ENCODE measurements around the gene PER1.
"Not testable (repeated sequence)": the region's sequence is repeated elsewhere in the genome, so short reads cannot be mapped to it uniquely, and the experiment has no call there.

Gene PER1

DNA sequence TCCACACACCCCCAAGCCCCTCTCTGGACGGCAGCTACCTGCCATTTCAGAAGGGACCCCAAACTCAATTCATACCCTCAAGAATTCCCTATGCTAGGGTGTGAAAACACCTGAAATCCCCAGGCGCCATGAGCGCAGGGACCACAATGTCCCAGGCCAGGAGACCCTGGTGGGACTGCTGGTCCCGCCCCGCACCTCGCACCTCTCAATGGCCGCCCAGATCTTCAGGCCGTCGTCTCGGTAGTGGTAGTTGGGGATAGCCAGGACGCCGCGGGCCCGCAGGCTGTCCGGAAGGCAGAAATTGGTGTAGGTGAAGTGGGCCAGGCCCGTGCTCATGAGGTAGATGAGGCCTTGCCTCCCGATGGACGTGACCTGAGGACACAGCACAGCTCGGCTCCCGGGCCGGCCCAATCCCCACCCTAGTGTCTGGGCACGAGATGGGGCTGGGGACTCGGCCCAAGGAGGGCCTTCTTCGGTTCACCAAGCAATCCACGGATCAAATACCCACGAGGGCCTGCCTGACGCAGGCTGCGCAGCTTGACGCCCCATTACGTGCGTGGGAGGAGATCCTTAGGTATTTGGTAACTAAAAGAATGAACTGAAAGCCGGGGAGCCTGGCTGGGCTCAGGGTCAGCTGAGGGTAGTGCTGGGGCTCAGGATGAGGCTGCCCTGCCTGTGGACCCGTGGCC is 43.1 kb downstream of the PER1 start:
- H3K4me3 ChIP-seq (ENCODE audit: insufficient read depth, low read length, poor library complexity, severe bottlenecking), result no peak overlapping the region
- no peak overlapping the region for H3K4me2 ChIP-seq (ENCODE audit: low read depth, low read length, poor library complexity, severe bottlenecking)
- no peaks in the 10 kb centered on the region for H3F3A ChIP-seq (ENCODE audit: insufficient read depth)
- no peaks in the 10 kb centered on the region for H3K79me2 ChIP-seq (ENCODE audit: insufficient read depth, low read length)
- H4K20me1 ChIP-seq (ENCODE audit: low read depth, low read length), result no peaks in the 10 kb centered on the region
- no peak overlapping the region for H3K9ac ChIP-seq (ENCODE audit: low read length)
- no peak overlapping the region for H3K27ac ChIP-seq (ENCODE audit: low read depth, low read length)
- H3K27me3 ChIP-seq (ENCODE audit: low read length), result no peaks in the 10 kb centered on the region
- TF ChIP-seq, protein P1, sequence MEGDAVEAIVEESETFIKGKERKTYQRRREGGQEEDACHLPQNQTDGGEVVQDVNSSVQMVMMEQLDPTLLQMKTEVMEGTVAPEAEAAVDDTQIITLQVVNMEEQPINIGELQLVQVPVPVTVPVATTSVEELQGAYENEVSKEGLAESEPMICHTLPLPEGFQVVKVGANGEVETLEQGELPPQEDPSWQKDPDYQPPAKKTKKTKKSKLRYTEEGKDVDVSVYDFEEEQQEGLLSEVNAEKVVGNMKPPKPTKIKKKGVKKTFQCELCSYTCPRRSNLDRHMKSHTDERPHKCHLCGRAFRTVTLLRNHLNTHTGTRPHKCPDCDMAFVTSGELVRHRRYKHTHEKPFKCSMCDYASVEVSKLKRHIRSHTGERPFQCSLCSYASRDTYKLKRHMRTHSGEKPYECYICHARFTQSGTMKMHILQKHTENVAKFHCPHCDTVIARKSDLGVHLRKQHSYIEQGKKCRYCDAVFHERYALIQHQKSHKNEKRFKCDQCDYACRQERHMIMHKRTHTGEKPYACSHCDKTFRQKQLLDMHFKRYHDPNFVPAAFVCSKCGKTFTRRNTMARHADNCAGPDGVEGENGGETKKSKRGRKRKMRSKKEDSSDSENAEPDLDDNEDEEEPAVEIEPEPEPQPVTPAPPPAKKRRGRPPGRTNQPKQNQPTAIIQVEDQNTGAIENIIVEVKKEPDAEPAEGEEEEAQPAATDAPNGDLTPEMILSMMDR (IDR thresholded peaks at IDR 0.05; ENCODE audit: insufficient read depth, low read length, poor library complexity, severe bottlenecking), result no peak
- no peak for TF ChIP-seq EZH2phosphoT487 (conservative IDR thresholded peaks at IDR 0.05; ENCODE audit: low read length)
- H3K9me3 ChIP-seq (ENCODE audit: insufficient read depth, low read length), result no peaks in the 10 kb centered on the region
- H2AFZ ChIP-seq (ENCODE audit: low read depth, low read length, severe bottlenecking), result no peak overlapping the region
- H3K9me2 ChIP-seq (replicated peaks; ENCODE audit: insufficient read depth, low read length), result no peaks in the 10 kb centered on the region
- no peaks in the 10 kb centered on the region for H3K36me3 ChIP-seq (ENCODE audit: low read length)

DNA sequence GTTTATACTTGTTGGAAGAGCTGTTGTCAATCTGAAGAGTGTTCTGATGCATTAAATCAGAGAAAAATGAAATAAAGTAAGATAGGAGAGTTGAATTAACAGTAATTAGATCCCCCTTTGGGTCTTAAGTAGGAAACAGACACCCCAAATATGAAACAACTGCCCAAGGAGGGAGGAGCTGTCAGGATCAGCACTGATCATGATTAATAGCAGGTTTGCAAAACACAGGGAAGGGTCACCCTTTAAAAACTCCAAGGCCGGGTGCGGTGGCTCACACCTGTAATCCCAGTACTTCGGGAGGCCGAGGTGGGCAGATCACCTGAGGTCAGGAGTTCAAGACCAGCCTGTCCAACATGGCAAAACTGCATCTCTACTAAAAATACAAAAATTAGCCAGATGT is 45.2 kb downstream of the PER1 start:
- H3K27ac ChIP-seq (ENCODE audit: low read depth, low read length); H3K36me3 ChIP-seq (ENCODE audit: low read length); H3K27me3 ChIP-seq (ENCODE audit: low read length); H3K4me3 ChIP-seq (ENCODE audit: insufficient read depth, low read length, poor library complexity, severe bottlenecking); H3K9ac ChIP-seq (ENCODE audit: low read length); H3K4me2 ChIP-seq (ENCODE audit: low read depth, low read length, poor library complexity, severe bottlenecking); H3K9me2 ChIP-seq (replicated peaks; ENCODE audit: insufficient read depth, low read length); H2AFZ ChIP-seq (ENCODE audit: low read depth, low read length, severe bottlenecking); H4K20me1 ChIP-seq (ENCODE audit: low read depth, low read length); H3F3A ChIP-seq (ENCODE audit: insufficient read depth); H3K79me2 ChIP-seq (ENCODE audit: insufficient read depth, low read length); H3K9me3 ChIP-seq (ENCODE audit: insufficient read depth, low read length): not testable (repeated sequence)

GRCh38 chr17:8105957-8106398 is 46.2 kb downstream of the PER1 start:
- no peaks in the 10 kb centered on the region for H3K36me3 ChIP-seq (ENCODE audit: low read length)
- TF ChIP-seq, protein P1 (IDR thresholded peaks at IDR 0.05; ENCODE audit: insufficient read depth, low read length, poor library complexity, severe bottlenecking), result no peak
- no peak for TF ChIP-seq EZH2phosphoT487 (conservative IDR thresholded peaks at IDR 0.05; ENCODE audit: low read length)
- H3K27ac ChIP-seq (ENCODE audit: low read depth, low read length), result no peak overlapping the region
- H3K27me3 ChIP-seq (ENCODE audit: low read length), result no peaks in the 10 kb centered on the region
- no peaks in the 10 kb centered on the region for H3K9me3 ChIP-seq (ENCODE audit: insufficient read depth, low read length)
- H2AFZ ChIP-seq (ENCODE audit: low read depth, low read length, severe bottlenecking), result no peak overlapping the region
- H3K9me2 ChIP-seq (replicated peaks; ENCODE audit: insufficient read depth, low read length), result no peaks in the 10 kb centered on the region
- no peaks in the 10 kb centered on the region for H3K79me2 ChIP-seq (ENCODE audit: insufficient read depth, low read length)
- H4K20me1 ChIP-seq (ENCODE audit: low read depth, low read length), result no peaks in the 10 kb centered on the region
- H3K4me2 ChIP-seq (ENCODE audit: low read depth, low read length, poor library complexity, severe bottlenecking), result no peak overlapping the region
- no peak overlapping the region for H3K9ac ChIP-seq (ENCODE audit: low read length)
- no peaks in the 10 kb centered on the region for H3F3A ChIP-seq (ENCODE audit: insufficient read depth)
- no peak overlapping the region for H3K4me3 ChIP-seq (ENCODE audit: insufficient read depth, low read length, poor library complexity, severe bottlenecking)

DNA sequence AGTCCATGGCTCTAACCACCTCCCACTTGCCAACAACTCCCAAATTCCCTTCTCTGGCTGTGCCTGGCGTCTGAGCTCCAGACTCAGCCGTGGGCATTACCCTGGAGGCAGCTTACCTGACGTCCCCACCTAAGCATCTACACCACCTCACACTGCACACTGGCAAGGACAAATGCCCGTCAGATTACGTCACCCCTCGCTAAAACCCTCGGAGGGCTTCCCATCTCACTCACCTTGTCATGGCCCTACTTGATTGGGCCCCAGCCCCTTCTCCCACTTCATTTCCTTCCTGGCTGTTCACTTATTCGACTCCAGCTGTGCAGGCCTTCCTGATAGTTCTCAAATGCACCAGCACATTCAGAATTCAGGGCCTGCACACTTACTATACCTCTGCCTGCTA is 47.3 kb downstream of the PER1 start:
- Histone ChIP-seq H3K27me3 (ENCODE audit: low read length) (no peaks in the 10 kb centered on the region), H3K36me3 (ENCODE audit: low read length) (no peaks in the 10 kb centered on the region), H3K79me2 (ENCODE audit: insufficient read depth, low read length) (no peaks in the 10 kb centered on the region), H3K9me3 (ENCODE audit: insufficient read depth, low read length) (no peaks in the 10 kb centered on the region), H4K20me1 (ENCODE audit: low read depth, low read length) (no peaks in the 10 kb centered on the region), H3K9me2 (replicated peaks; ENCODE audit: insufficient read depth, low read length) (no peaks in the 10 kb centered on the region), H3K4me3 (ENCODE audit: insufficient read depth, low read length, poor library complexity, severe bottlenecking) (no peak overlapping the region), H3K9ac (ENCODE audit: low read length) (no peak overlapping the region), H2AFZ (ENCODE audit: low read depth, low read length, severe bottlenecking) (no peak overlapping the region), H3F3A (ENCODE audit: insufficient read depth) (no peaks in the 10 kb centered on the region), H3K4me2 (ENCODE audit: low read depth, low read length, poor library complexity, severe bottlenecking) (no peak overlapping the region), H3K27ac (ENCODE audit: low read depth, low read length) (no peak overlapping the region)
- TF ChIP-seq, protein P1 (IDR thresholded peaks at IDR 0.05; ENCODE audit: insufficient read depth, low read length, poor library complexity, severe bottlenecking), result no peak
- TF ChIP-seq EZH2phosphoT487 (conservative IDR thresholded peaks at IDR 0.05; ENCODE audit: low read length), result no peak
